IMR-90 (cell line): Measurements from ENCODE around the gene BBIP1.

ENCODE experiments used
- MXI1 ChIP-seq: IDR thresholded peaks from 2 replicates; pipeline ENCODE4 v1.6.1; 2012; ENCODE audit warnings: low read depth, mild to moderate bottlenecking, low read length, moderate library complexity, borderline replicate concordance
- POLR2A ChIP-seq: IDR thresholded peaks from 2 replicates; pipeline ENCODE4 v1.6.1; 2012; ENCODE audit warnings: mild to moderate bottlenecking, low read depth, low read length
- RAD21 ChIP-seq: IDR thresholded peaks from 2 replicates; pipeline ENCODE4 v1.6.1; 2012; ENCODE audit warnings: low read length, improper control_type of control experiment
- SMC3 ChIP-seq: fragments of 150-350 bp; IDR thresholded peaks from 2 replicates; pipeline ENCODE4 v1.6.1; 2016; ENCODE audit warnings: low read depth, mild to moderate bottlenecking, antibody characterized with exemption, low read length, moderate library complexity
- TF ChIP-seq, protein P1 (sequence below): conservative IDR thresholded peaks from 2 replicates; pipeline ENCODE4 v1.5.1; 2012; ENCODE audit warnings: mild to moderate bottlenecking, low read depth, low read length, improper control_type of control experiment

DNA sequence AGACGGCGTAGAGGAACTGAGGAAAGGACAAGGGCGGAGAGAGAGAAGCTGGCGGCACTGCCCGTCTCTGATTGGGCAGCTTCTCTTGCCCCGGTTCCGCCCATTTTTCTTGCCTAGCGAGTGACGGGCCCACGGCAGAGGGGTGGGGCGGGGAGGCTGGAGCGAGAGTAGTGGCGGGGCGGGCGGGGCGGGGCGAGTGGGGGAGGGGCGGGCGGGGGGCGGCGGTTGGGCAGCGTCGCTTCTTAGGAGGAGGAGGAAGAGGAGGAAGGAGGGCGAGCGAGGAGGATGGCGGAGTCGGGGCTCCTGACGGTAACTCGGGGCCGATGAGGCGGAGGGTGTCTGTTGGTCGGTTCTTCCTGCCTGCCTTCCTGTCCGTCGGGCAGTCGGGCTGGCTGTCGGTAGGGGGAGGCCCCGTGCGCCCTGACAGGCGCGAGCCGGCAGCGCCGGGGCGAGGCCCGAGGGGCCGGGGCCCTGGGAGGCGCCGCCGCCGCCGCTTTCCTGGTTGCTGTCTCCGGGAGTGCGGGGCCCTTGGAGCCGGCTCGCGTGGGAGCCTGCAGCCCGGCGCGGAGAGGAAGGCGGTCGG lies 460 bp upstream of the BBIP1 start, which contains the start of gene SHOC2:
- TF ChIP-seq POLR2A (peak; percentile 73), MXI1 (peak; percentile 81; the same call in 1 of the 2 replicates), RAD21 (peak; percentile 27; the same call in 1 of the 2 replicates), SMC3 (no peak)
- TF ChIP-seq, protein P1, sequence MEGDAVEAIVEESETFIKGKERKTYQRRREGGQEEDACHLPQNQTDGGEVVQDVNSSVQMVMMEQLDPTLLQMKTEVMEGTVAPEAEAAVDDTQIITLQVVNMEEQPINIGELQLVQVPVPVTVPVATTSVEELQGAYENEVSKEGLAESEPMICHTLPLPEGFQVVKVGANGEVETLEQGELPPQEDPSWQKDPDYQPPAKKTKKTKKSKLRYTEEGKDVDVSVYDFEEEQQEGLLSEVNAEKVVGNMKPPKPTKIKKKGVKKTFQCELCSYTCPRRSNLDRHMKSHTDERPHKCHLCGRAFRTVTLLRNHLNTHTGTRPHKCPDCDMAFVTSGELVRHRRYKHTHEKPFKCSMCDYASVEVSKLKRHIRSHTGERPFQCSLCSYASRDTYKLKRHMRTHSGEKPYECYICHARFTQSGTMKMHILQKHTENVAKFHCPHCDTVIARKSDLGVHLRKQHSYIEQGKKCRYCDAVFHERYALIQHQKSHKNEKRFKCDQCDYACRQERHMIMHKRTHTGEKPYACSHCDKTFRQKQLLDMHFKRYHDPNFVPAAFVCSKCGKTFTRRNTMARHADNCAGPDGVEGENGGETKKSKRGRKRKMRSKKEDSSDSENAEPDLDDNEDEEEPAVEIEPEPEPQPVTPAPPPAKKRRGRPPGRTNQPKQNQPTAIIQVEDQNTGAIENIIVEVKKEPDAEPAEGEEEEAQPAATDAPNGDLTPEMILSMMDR: peak; percentile 42
